Mammary epithelial cell (primary cell): ENCODE data around the gene HIP1.

Experiments
- CTCF ChIP-seq, 2 donors: IDR thresholded peaks in 1 of 2; conservative IDR thresholded peaks in 1 of 2; 2 replicates each; pipeline ENCODE4 v1.5.1; 2011 to 2012; ENCODE audit warnings: inconsistent platforms in 2 of 2, low read length in 2 of 2, mild to moderate bottlenecking in 2 of 2, control low read depth in 1 of 2, low read depth in 1 of 2; ENCODE audit not compliant: insufficient read depth in 1 of 2; ENCODE audit errors: extremely low read depth in 1 of 2
- EZH2 ChIP-seq: IDR thresholded peaks from 2 replicates; pipeline ENCODE4 v1.6.1; 2012; ENCODE audit warnings: low read length, inconsistent platforms, borderline replicate concordance

GRCh38 chr7:75756206-75756990 is 17.7 kb upstream of the HIP1 start:
- TF ChIP-seq CTCF (conservative IDR thresholded peaks at IDR 0.05 in 1 of 2, IDR thresholded peaks at IDR 0.05 in 1 of 2; ENCODE audit: extremely low read depth in 1 of 2, insufficient read depth in 1 of 2, low read depth in 1 of 2, low read length in 2 of 2) (no peak), EZH2 (no peak)
